Activated CD8-positive, alpha-beta T cell treated with anti-CD3 and anti-CD28 coated beads, Interleukin-2, amount 10 ng/mL, durations not matched to agents 7 days and 5 days (primary cell): ENCODE results near the gene VKORC1. TPM values are rescaled to one million over a fixed set of nuclear protein-coding genes. Genes with fewer than 3 reads are reported as not detected.
A peak's percentile ranks its signal among the peaks of the same experiment; 100 is the strongest.

Experiments
- ATAC-seq: fragments of 150-1000 bp; cut with Tn5 transposase; one replicate; pipeline ENCODE4 v1.10.0; 2021; ENCODE audit warnings: moderate library complexity
- CTCF ChIA-PET: fragments of 350-600 bp; sonication (Branson Sonifier 250); formaldehyde crosslinking; loops from one replicate; lab custom pipeline; 2021; ENCODE audit warnings: antibody characterized with exemption; lab: Charles Lee
- POLR2A ChIA-PET: fragments of 350-600 bp; sonication (Branson Sonifier 250); formaldehyde crosslinking; loops from one replicate; lab custom pipeline; 2021; ENCODE audit warnings: antibody characterized with exemption; lab: Charles Lee
- DNase-seq: peaks from one replicate; pipeline ENCODE4 v3.0.0-alpha.2; 2020
- H3K27ac Mint-ChIP-seq: one replicate; pipeline ENCODE4 v1.8.0; 2021; ENCODE audit warnings: mild to moderate bottlenecking, mixed read lengths
- H3K27me3 Mint-ChIP-seq: one replicate; pipeline ENCODE4 v1.8.0; 2021; ENCODE audit warnings: low read depth, mixed read lengths
- H3K36me3 Mint-ChIP-seq: one replicate; pipeline ENCODE4 v1.8.0; 2021; ENCODE audit warnings: low read depth, mixed read lengths
- H3K4me1 Mint-ChIP-seq: one replicate; pipeline ENCODE4 v1.8.0; 2021; ENCODE audit warnings: low read depth, mixed read lengths
- H3K4me3 Mint-ChIP-seq: one replicate; pipeline ENCODE4 v1.8.0; 2021; ENCODE audit warnings: mild to moderate bottlenecking, mixed read lengths
- H3K9me3 Mint-ChIP-seq: one replicate; pipeline ENCODE4 v1.8.0; 2022; ENCODE audit warnings: mixed read lengths; ENCODE audit not compliant: insufficient read depth
- total RNA-seq, 2 experiments: library from RNA; stranded (reverse); gene quantifications; one replicate each; pipeline ENCODE4 v1.2.3, GENCODE V29; 2021

VKORC1 gene
- total RNA-seq, 2 experiments from 2014 or later: 71.6 to 78.8 TPM

GRCh38 chr16:31112711-31113110 lies 18.1 kb upstream of the VKORC1 start:
- Mint-ChIP-seq H3K4me3 (no peak overlapping the region), H3K4me1 (peaks cover 34% of the 10 kb centered on the region), H3K9me3 (no peaks in the 10 kb centered on the region), H3K27ac (no peak overlapping the region), H3K36me3 (peaks cover 34% of the 10 kb centered on the region), H3K27me3 (no peaks in the 10 kb centered on the region)
- CTCF ChIA-PET: no interaction called here
- DNase-seq (no peak), ATAC-seq (no peak)
- POLR2A ChIA-PET: interaction anchor here (1.4 kb wide), 1 partner anchor 39 kb away, joined by 3 read pairs; the partner anchor contains the start of genes ZNF646 and ZNF668

- POLR2A ChIA-PET: interaction anchor here (1.1 to 1.4 kb wide), 2 partner anchors 38 to 69 kb away, joined by 3 to 4 read pairs; partner anchors contain the start of genes ZNF646 and ZNF668
- DNase-seq: no peak
- H3K27ac Mint-ChIP-seq: no peak overlapping the region
- H3K4me3 Mint-ChIP-seq: no peak overlapping the region
- no peaks in the 10 kb centered on the region for H3K27me3 Mint-ChIP-seq
- peaks cover 39% of the 10 kb centered on the region for H3K4me1 Mint-ChIP-seq
- no peaks in the 10 kb centered on the region for H3K9me3 Mint-ChIP-seq
- peaks cover 34% of the 10 kb centered on the region for H3K36me3 Mint-ChIP-seq
- no peak for ATAC-seq
- CTCF ChIA-PET: interaction anchor here (0.8 kb wide), 1 partner anchor 30 kb away, joined by 4 read pairs; no protein-coding TSS in a partner anchor
These were observed 17.4 kb upstream of the VKORC1 start for GRCh38 chr16:31111881-31112466.

GRCh38 chr16:31110106-31111034 lies 15.8 kb upstream of the VKORC1 start:
- Mint-ChIP-seq H3K36me3 (peaks cover 34% of the 10 kb centered on the region), H3K9me3 (no peaks in the 10 kb centered on the region), H3K4me1 (peaks cover 40% of the 10 kb centered on the region), H3K27ac (peak overlapping the region; percentile 50), H3K27me3 (no peaks in the 10 kb centered on the region), H3K4me3 (peak overlapping the region; percentile 38)
- no peak for DNase-seq
- ChIA-PET POLR2A (no interaction called here), CTCF (no interaction called here)
- no peak for ATAC-seq

GRCh38 chr16:31109622-31110021 lies 15.0 kb upstream of the VKORC1 start:
- Mint-ChIP-seq H3K27me3 (no peaks in the 10 kb centered on the region), H3K9me3 (no peaks in the 10 kb centered on the region), H3K27ac (peak overlapping the region; percentile 77), H3K36me3 (peaks cover 32% of the 10 kb centered on the region), H3K4me1 (peaks cover 40% of the 10 kb centered on the region), H3K4me3 (peak overlapping the region; percentile 76)
- DNase-seq: no peak
- CTCF ChIA-PET: no interaction called here
- no peak for ATAC-seq
- POLR2A ChIA-PET: no interaction called here

GRCh38 chr16:31108794-31109558 lies 14.4 kb upstream of the VKORC1 start:
- POLR2A ChIA-PET: no interaction called here
- H3K27ac Mint-ChIP-seq: peak overlapping the region; percentile 77
- peak overlapping the region; percentile 76 for H3K4me3 Mint-ChIP-seq
- no peaks in the 10 kb centered on the region for H3K27me3 Mint-ChIP-seq
- peaks cover 30% of the 10 kb centered on the region for H3K36me3 Mint-ChIP-seq
- no peaks in the 10 kb centered on the region for H3K9me3 Mint-ChIP-seq
- DNase-seq (no peak), ATAC-seq (no peak)
- peaks cover 37% of the 10 kb centered on the region for H3K4me1 Mint-ChIP-seq
- CTCF ChIA-PET: no interaction called here

- Mint-ChIP-seq H3K27me3 (no peaks in the 10 kb centered on the region), H3K27ac (peak within 1 kb of the TSS; percentile 86), H3K4me1 (peaks cover 31% of the 10 kb centered on the region), H3K36me3 (peaks cover 30% of the 10 kb centered on the region), H3K4me3 (peak within 1 kb of the TSS; percentile 80), H3K9me3 (no peaks in the 10 kb centered on the region)
- POLR2A ChIA-PET: interaction anchor here (0.6 to 1.4 kb wide), 2 partner anchors 9 to 1201 kb away, joined by 3 to 4 read pairs; partner anchors contain the start of gene KAT8
- peak; percentile 83 for DNase-seq
- CTCF ChIA-PET: interaction anchor here (1.5 to 2.3 kb wide), 3 partner anchors 34 to 157 kb away, joined by 4 to 9 read pairs (median 5); partner anchors contain the start of genes ZNF646 and ZNF668
- ATAC-seq: peak; percentile 89
These were observed 13.6 kb upstream of the VKORC1 start, which contains the start of gene BCKDK for GRCh38 chr16:31108035-31108793. Gene BCKDK (plus strand): TSS chr16:31108386. CDS start chr16:31109224, 838 bp downstream.

GRCh38 chr16:31107465-31107867 lies 12.9 kb upstream of the VKORC1 start:
- H3K27me3 Mint-ChIP-seq: no peaks in the 10 kb centered on the region
- H3K36me3 Mint-ChIP-seq: peaks cover 27% of the 10 kb centered on the region
- no peak for DNase-seq
- H3K9me3 Mint-ChIP-seq: no peaks in the 10 kb centered on the region
- ATAC-seq: peak; percentile 2
- ChIA-PET CTCF (interaction anchor here (1.5 to 2.3 kb wide), 3 partner anchors 34 to 157 kb away, joined by 4 to 9 read pairs (median 5); partner anchors contain the start of genes ZNF646 and ZNF668), POLR2A (interaction anchor here (0.6 to 1.4 kb wide), 2 partner anchors 10 to 1201 kb away, joined by 3 to 4 read pairs; partner anchors contain the start of gene KAT8)
- H3K27ac Mint-ChIP-seq: peak overlapping the region; percentile 86
- H3K4me3 Mint-ChIP-seq: peak overlapping the region; percentile 80
- peaks cover 29% of the 10 kb centered on the region for H3K4me1 Mint-ChIP-seq

- Mint-ChIP-seq H3K27me3 (no peaks in the 10 kb centered on the region), H3K36me3 (peaks cover 23% of the 10 kb centered on the region), H3K4me3 (peak overlapping the region; percentile 80), H3K4me1 (peaks cover 29% of the 10 kb centered on the region), H3K9me3 (no peaks in the 10 kb centered on the region), H3K27ac (peak overlapping the region; percentile 86)
- ChIA-PET POLR2A (interaction anchor here (1.4 kb wide), 1 partner anchor 11 kb away, joined by 4 read pairs; the partner anchor contains the start of gene KAT8), CTCF (interaction anchor here (1.5 to 2.3 kb wide), 3 partner anchors 33 to 156 kb away, joined by 4 to 9 read pairs (median 5); partner anchors contain the start of genes ZNF646 and ZNF668)
- ATAC-seq (no peak), DNase-seq (no peak)
These were observed 12.2 kb upstream of the VKORC1 start for GRCh38 chr16:31106509-31107464.

- H3K4me3 Mint-ChIP-seq: peak overlapping the region; percentile 28
- ChIA-PET POLR2A (no interaction called here), CTCF (no interaction called here)
- peak; percentile 61 for ATAC-seq
- peaks cover 15% of the 10 kb centered on the region for H3K36me3 Mint-ChIP-seq
- peaks cover 28% of the 10 kb centered on the region for H3K4me1 Mint-ChIP-seq
- no peaks in the 10 kb centered on the region for H3K9me3 Mint-ChIP-seq
- H3K27ac Mint-ChIP-seq: peak overlapping the region; percentile 74
- H3K27me3 Mint-ChIP-seq: no peaks in the 10 kb centered on the region
- DNase-seq: peak; percentile 86
These were observed 11.1 kb upstream of the VKORC1 start for GRCh38 chr16:31105677-31106213.
